Measurements from ENCODE around the gene GPRC5B. TPM values are rescaled to one million over a fixed set of nuclear protein-coding genes. Genes with fewer than 3 reads are reported as not detected.

Gene GPRC5B
- total and polyA plus RNA-seq, 2 donors (not counting 3 experiments of a cell fraction or from before 2014, with no cell fraction given) = 42.3 TPM

DNA sequence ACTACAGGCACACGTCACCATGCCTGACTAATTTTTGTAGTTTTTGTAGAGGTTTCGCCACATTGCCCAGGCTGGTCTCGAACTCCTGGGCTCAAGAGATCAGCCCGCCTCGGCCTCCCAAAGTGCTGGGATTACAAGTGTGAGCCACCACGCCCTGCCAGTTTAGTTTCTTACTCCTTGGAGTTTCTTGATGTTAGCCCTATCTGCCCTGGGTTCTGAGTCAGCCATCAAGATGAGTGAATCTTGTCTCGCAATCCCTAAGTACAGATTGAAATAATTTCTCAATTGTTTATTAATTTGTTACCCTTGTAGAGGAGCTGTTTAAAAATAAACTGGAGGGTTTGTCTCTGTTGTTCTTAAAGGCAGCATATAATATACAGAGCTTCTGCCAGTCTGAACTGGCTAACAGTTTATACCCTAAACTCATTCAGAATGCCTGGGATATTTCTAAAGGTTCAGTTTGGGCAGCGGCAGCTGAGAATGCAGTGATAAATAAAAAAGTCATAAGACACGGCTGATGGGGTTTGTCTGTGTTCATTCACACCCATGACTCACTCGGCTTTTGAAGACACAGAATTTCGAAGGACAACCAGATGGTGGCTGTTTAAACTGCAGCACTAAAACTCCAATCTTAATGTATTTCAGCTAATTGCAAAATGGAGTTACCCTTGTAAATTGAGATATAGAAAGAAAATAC, 39.6 kb downstream of the GPRC5B start:
- Histone ChIP-seq H3K27ac (ENCODE audit: insufficient read depth, low read depth, low read length) (no peak overlapping the region), H3K27me3 (ENCODE audit: control insufficient read depth in 2 of 2, insufficient read depth in 2 of 2, low read length in 2 of 2) (no peaks in the 10 kb centered on the region), H3K36me3 (ENCODE audit: control insufficient read depth in 2 of 2, extremely low read depth in 1 of 2, insufficient read depth in 2 of 2, low read length in 2 of 2) (no peaks in the 10 kb centered on the region), H3K4me3 (replicated peaks in 1 of 3; ENCODE audit: insufficient read depth in 1 of 3, low read depth in 1 of 3, low read length in 3 of 3) (no peak overlapping the region), H3K9me3 (replicated peaks; ENCODE audit: control insufficient read depth, insufficient read depth, low read length) (no peaks in the 10 kb centered on the region), H3K9me1 (replicated peaks; ENCODE audit: control insufficient read depth, extremely low read depth, insufficient read depth, low read length) (no peaks in the 10 kb centered on the region), H3K4me2 (ENCODE audit: insufficient read depth, low read length) (no peak overlapping the region), H3K79me2 (ENCODE audit: control insufficient read depth, insufficient read depth, low read length) (no peaks in the 10 kb centered on the region), H4K20me1 (replicated peaks; ENCODE audit: control insufficient read depth, extremely low read depth, insufficient read depth, low read length) (no peaks in the 10 kb centered on the region), H3K9ac (replicated peaks; ENCODE audit: extremely low read depth, insufficient read depth, low read length) (no peak overlapping the region), H2AFZ (ENCODE audit: low read depth, low read length) (no peak overlapping the region), H3K4me1 (ENCODE audit: control insufficient read depth, extremely low read depth, insufficient read depth, low read length) (peaks cover 3% of the 10 kb centered on the region)
- intact Hi-C loops (cut with micrococcal nuclease) (no loop called here), dilution Hi-C loops (cut with MboI; ENCODE audit: extremely low pct_ligation_motif_present, low sequenced_read_pairs) (no loop called here)
- POLR2A ChIA-PET = no interaction called here
- CTCF ChIA-PET = interaction anchor here (0.9 kb wide), 1 partner anchor 14 kb away, joined by 3 read pairs; no protein-coding TSS in a partner anchor
- no peak for TF ChIP-seq JUN (IDR thresholded peaks at IDR 0.05; ENCODE audit: borderline replicate concordance, insufficient read depth, insufficient read length, low read depth)
- TF ChIP-seq EZH2 (IDR thresholded peaks at IDR 0.05; ENCODE audit: borderline replicate concordance, low read depth, low read length, severe bottlenecking) = no peak
- TF ChIP-seq GATA2 (IDR thresholded peaks at IDR 0.05; ENCODE audit: insufficient read depth, insufficient read length, low read depth, low read length) = no peak
- TF ChIP-seq, protein P1, sequence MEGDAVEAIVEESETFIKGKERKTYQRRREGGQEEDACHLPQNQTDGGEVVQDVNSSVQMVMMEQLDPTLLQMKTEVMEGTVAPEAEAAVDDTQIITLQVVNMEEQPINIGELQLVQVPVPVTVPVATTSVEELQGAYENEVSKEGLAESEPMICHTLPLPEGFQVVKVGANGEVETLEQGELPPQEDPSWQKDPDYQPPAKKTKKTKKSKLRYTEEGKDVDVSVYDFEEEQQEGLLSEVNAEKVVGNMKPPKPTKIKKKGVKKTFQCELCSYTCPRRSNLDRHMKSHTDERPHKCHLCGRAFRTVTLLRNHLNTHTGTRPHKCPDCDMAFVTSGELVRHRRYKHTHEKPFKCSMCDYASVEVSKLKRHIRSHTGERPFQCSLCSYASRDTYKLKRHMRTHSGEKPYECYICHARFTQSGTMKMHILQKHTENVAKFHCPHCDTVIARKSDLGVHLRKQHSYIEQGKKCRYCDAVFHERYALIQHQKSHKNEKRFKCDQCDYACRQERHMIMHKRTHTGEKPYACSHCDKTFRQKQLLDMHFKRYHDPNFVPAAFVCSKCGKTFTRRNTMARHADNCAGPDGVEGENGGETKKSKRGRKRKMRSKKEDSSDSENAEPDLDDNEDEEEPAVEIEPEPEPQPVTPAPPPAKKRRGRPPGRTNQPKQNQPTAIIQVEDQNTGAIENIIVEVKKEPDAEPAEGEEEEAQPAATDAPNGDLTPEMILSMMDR (IDR thresholded peaks at IDR 0.05; ENCODE audit: extremely low read depth in 1 of 2, insufficient read depth in 1 of 2, low read depth in 1 of 2, low read length in 2 of 2) = no peak
- no peak for TF ChIP-seq POLR2A (IDR thresholded peaks at IDR 0.05; ENCODE audit: low read depth, low read length)
- TF ChIP-seq, protein P2, sequence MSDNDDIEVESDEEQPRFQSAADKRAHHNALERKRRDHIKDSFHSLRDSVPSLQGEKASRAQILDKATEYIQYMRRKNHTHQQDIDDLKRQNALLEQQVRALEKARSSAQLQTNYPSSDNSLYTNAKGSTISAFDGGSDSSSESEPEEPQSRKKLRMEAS (IDR thresholded peaks at IDR 0.05; ENCODE audit: insufficient read depth, insufficient read length) = no peak
- TF ChIP-seq MYC (IDR thresholded peaks at IDR 0.05; ENCODE audit: low read depth, low read length) = no peak
- TF ChIP-seq POLR2AphosphoS5 (IDR thresholded peaks at IDR 0.05; ENCODE audit: insufficient read depth, low read depth, low read length) = no peak
- TF ChIP-seq FOS (IDR thresholded peaks at IDR 0.05; ENCODE audit: borderline replicate concordance, insufficient read depth, low read length) = no peak
- FAIRE-seq = no peak
- no peak for DNase-seq (ENCODE audit: low read depth, low spot score)
- BruUV-seq (replicated peaks) = no TSS peak

All from endothelial cell of umbilical vein (primary cell).